ENCODE results near the gene F2RL3.

Gene F2RL3

DNA sequence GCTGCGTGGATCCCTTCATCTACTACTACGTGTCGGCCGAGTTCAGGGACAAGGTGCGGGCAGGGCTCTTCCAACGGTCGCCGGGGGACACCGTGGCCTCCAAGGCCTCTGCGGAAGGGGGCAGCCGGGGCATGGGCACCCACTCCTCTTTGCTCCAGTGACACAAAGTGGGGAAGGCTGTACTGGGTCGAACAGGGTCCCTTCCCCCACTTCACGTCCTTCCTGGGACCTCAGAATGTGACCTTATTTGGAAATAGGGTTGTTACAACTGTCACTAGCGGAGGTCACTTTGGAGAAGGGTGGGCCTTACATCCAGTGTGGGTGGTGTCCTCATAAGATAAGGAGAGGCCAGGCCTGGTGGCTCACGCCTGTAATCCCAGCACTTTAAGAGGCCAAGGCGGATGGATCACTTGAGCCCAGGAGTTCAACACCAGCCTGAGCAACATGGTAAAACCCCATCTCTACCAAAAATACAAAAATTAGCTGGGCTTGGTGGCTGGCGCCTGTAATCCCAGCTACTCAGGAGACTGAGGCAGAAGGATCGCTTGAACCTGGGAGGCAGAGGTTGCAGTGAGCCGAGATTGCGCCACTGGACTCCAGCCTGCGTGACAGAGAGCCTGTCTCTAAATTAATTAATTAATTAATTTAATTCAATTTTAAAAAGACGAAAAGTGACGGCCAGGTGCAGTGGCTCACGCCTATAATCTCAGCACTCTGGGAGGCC, 1.8 kb downstream of the F2RL3 start:
- POLR2A ChIA-PET = no interaction called here
- CTCF ChIA-PET = no interaction called here
- no peak overlapping the region for H3K4me3 ChIP-seq (ENCODE audit: low read depth, low read length)
- TF ChIP-seq, protein P1, sequence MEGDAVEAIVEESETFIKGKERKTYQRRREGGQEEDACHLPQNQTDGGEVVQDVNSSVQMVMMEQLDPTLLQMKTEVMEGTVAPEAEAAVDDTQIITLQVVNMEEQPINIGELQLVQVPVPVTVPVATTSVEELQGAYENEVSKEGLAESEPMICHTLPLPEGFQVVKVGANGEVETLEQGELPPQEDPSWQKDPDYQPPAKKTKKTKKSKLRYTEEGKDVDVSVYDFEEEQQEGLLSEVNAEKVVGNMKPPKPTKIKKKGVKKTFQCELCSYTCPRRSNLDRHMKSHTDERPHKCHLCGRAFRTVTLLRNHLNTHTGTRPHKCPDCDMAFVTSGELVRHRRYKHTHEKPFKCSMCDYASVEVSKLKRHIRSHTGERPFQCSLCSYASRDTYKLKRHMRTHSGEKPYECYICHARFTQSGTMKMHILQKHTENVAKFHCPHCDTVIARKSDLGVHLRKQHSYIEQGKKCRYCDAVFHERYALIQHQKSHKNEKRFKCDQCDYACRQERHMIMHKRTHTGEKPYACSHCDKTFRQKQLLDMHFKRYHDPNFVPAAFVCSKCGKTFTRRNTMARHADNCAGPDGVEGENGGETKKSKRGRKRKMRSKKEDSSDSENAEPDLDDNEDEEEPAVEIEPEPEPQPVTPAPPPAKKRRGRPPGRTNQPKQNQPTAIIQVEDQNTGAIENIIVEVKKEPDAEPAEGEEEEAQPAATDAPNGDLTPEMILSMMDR (IDR thresholded peaks at IDR 0.05; ENCODE audit: insufficient read depth, low read length, missing control alignments) = no peak
- no peak for DNase-seq (ENCODE audit: low read depth, low spot score)

DNA sequence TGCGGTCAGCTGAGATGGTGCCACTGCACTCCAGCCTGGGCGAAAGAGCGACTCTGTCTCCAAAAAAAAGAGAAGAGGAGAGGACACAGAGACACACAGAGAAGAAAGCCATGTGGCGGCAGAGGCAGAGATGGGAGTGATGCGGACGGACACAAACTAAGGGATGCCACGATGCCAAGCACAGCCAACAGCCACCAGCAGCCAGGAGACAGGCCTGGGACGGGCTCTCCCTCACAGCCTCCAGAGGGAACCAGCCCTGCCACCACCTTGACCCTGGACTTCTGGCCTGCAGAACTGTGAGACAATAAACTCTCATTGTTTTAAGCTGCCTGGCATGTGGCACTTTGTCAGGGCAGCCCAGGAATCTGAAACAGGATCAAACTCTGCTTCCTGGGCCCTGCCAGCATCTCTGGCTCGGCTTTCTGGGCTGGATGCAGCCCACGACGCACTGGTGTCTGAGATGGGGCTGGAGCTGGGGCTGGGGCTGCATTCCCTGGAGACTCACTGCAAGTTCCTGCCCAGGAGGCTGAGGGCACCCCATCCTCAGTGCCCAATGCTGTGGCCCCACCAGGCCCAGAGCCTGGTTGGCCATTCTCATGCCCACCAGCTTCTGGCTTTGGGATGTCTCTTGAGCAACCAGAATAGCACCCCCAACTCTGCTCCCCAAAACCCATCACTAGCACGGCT, 3.0 kb downstream of the F2RL3 start:
- no peak overlapping the region for H3K4me3 ChIP-seq (ENCODE audit: low read depth, low read length)
- ChIA-PET POLR2A (no interaction called here), CTCF (no interaction called here)
- TF ChIP-seq, protein P1 (IDR thresholded peaks at IDR 0.05; ENCODE audit: insufficient read depth, low read length, missing control alignments) = no peak
- no peak for DNase-seq (ENCODE audit: low read depth, low spot score)

DNA sequence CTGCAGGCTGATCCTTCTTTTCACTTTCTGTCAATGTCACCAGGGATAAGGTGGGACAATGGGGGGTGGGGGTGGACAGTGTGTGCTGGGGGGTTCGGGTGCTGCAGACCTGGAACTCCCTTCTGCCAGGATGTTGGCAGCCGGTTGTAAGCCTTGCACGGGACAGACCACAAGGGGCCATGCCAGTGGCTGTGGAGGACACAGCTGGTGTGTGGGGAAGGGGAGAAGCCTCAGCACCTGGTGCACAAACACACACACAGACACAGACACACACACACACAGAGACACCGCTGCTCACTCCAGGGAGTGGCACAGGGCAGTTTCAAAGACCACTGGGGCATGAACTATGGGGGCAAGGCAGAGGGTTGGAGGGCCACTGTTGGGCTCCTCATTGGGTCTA, 3.6 kb downstream of the F2RL3 start:
- ChIA-PET POLR2A (no interaction called here), CTCF (no interaction called here)
- DNase-seq (ENCODE audit: low read depth, low spot score) = no peak
- no peak overlapping the region for H3K4me3 ChIP-seq (ENCODE audit: low read depth, low read length)
- TF ChIP-seq, protein P1 (IDR thresholded peaks at IDR 0.05; ENCODE audit: insufficient read depth, low read length, missing control alignments) = no peak

DNA sequence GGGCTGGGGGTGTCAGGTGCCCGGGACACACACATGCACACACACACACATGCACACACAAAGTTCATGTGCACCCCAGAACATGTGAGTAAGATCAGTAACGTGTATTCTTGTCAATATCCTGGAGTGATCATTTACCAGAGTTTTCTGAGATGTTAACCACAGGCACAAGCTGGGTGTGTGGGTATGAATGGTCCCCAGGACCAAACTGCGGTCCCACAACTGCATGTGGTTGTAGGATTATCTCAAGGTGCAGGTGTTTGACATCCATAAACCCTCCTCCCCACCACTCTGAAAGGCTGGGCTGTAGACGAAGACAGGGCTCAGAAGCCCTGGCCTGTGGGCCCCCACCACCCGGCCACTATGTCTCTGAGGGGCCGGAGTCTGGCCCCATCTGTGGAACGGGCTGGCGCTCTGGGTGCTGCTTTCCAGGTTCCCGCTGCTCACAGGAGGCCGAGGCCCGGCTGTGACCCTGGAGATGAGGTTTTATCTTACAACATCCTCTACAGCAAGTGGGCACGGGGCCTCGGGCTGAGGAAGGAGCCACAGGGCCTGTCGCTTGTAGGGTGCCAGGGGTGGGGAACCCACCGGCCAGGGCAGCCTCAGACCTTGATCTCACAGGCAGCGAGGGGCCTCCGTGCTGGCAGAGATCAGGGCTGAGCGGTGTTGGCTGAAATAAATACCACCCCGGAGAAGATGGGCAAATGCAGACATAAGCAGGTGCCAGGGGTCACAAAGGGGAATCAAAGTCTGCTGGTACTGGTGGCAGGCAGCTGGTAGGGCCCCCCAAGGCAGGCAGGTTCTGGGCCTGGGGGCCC, 4.3 kb downstream of the F2RL3 start:
- no peak for DNase-seq (ENCODE audit: low read depth, low spot score)
- TF ChIP-seq, protein P1 (IDR thresholded peaks at IDR 0.05; ENCODE audit: insufficient read depth, low read length, missing control alignments) = no peak
- CTCF ChIA-PET = interaction anchor here (0.9 kb wide), 1 partner anchor 23 kb away, joined by 4 read pairs; no protein-coding TSS in a partner anchor
- POLR2A ChIA-PET = no interaction called here
- no peak overlapping the region for H3K4me3 ChIP-seq (ENCODE audit: low read depth, low read length)

DNA sequence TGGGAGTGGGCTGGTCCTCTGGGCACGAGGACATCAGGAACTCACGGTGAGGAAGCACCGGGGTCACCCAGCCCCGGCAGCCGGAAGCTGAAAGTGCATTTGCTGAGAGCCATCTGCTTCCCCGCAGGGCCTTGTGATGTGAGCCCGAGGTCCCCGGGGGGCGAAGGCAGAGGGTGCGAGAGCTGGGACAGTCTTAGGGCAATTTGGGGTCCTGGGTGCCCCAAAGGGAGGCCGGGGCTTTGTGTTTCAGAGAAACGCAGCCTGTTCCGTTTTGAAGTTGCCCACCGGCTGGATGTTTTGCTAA, 4.8 kb downstream of the F2RL3 start:
- CTCF ChIA-PET = interaction anchor here (0.9 kb wide), 1 partner anchor 23 kb away, joined by 4 read pairs; no protein-coding TSS in a partner anchor
- POLR2A ChIA-PET = no interaction called here
- DNase-seq (ENCODE audit: low read depth, low spot score) = no peak
- H3K4me3 ChIP-seq (ENCODE audit: low read depth, low read length) = no peak overlapping the region
- TF ChIP-seq, protein P1 (IDR thresholded peaks at IDR 0.05; ENCODE audit: insufficient read depth, low read length, missing control alignments) = no peak

DNA sequence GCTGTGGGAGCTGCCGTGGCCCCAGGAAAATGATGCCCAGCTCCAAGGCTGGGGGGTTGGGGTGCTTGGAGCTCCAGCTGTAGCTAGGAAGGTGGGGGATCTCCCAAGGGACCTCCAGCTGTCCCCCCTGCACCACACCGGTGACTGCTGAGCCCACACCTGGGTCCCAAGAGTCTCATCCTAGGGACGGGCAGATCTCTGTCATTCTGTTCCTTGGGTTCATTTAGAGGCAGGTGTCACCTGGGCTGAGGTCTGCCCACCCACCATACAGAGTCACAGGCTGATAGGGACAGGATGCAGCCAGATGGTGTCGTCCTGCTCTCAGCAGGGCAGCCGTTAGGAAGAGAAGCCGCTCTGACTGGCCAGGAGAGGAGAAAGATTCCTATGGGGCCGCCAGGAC, 5.3 kb downstream of the F2RL3 start:
- TF ChIP-seq, protein P1 (IDR thresholded peaks at IDR 0.05; ENCODE audit: insufficient read depth, low read length, missing control alignments) = no peak
- POLR2A ChIA-PET = no interaction called here
- H3K4me3 ChIP-seq (ENCODE audit: low read depth, low read length) = no peak overlapping the region
- no peak for DNase-seq (ENCODE audit: low read depth, low spot score)
- CTCF ChIA-PET = interaction anchor here (1.1 kb wide), 1 partner anchor 121 kb away, joined by 5 read pairs; no protein-coding TSS in a partner anchor
